SK-N-SH (cell line): ENCODE measurements around the gene UNCX. TPM values are rescaled to one million over a fixed set of nuclear protein-coding genes. Genes with fewer than 3 reads are reported as not detected.
"Not testable (repeated sequence)": the region's sequence is repeated elsewhere in the genome, so short reads cannot be mapped to it uniquely, and the experiment has no call there.

Experiments used
- CTCF ChIA-PET: fragments of 300-600, 350-600 bp; formaldehyde crosslinking; extraction: SDS; loops from one replicate; lab custom pipeline; 2021; lab: Yijun Ruan, JAX
- POLR2A ChIA-PET: fragments of 350-600 bp; sonication (Branson Sonifier 250); formaldehyde crosslinking; extraction: SDS; loops from one replicate; lab custom pipeline; 2020; ENCODE audit warnings: antibody characterized with exemption, inconsistent platforms; lab: Yijun Ruan, JAX
- DNase-seq: peaks from one replicate; pipeline ENCODE4 v3.0.0; 2012
- H2AFZ ChIP-seq: fragments of 200-600 bp; sonication (generic); 2 replicates; pipeline ENCODE4 v1.8.1; 2016; ENCODE audit warnings: antibody characterized with exemption, mild to moderate bottlenecking, low read depth
- H3F3A ChIP-seq: fragments of 200-600 bp; sonication (generic); replicated peaks from 2 replicates; pipeline ENCODE3; 2016; ENCODE audit warnings: antibody characterized with exemption, mild to moderate bottlenecking; ENCODE audit not compliant: insufficient read depth
- H3K27ac ChIP-seq, 2 experiments: fragments of 200-500 bp in 1 of 2; fragments of 200-600 bp in 1 of 2; sonication (Bioruptor generic) in 1 of 2; sonication (generic), shearing (Covaris generic) in 1 of 2; 2 replicates each; pipeline versions ENCODE4 v1.5.1 to v1.6.1; 2014 to 2016; ENCODE audit warnings: low read depth in 2 of 2, inconsistent platforms in 1 of 2, low read length in 1 of 2, mild to moderate bottlenecking in 1 of 2, mixed read lengths in 1 of 2
- H3K27me3 ChIP-seq: fragments of 200-600 bp; sonication (generic), shearing (Covaris generic); 2 replicates; pipeline ENCODE4 v1.6.1; 2016; ENCODE audit warnings: mixed run types; ENCODE audit not compliant: insufficient read depth
- H3K36me3 ChIP-seq, 2 experiments: fragments of 200-500 bp in 1 of 2; fragments of 200-600 bp in 1 of 2; sonication (Bioruptor generic) in 1 of 2; sonication (generic) in 1 of 2; replicated peaks in 1 of 2; 2 replicates each; pipeline versions ENCODE3 to v1.5.1; 2014 to 2016; ENCODE audit warnings: low read length in 1 of 2, mild to moderate bottlenecking in 1 of 2; ENCODE audit not compliant: insufficient read depth in 2 of 2, control insufficient read depth in 1 of 2
- H3K4me1 ChIP-seq, 2 experiments: fragments of 200-500 bp in 1 of 2; fragments of 200-600 bp in 1 of 2; sonication (Bioruptor generic) in 1 of 2; sonication (generic), shearing (Covaris generic) in 1 of 2; 2 replicates each; pipeline versions ENCODE4 v1.5.1 to v1.6.1; 2014 to 2016; ENCODE audit warnings: low read depth in 1 of 2, low read length in 1 of 2, mixed run types in 1 of 2; ENCODE audit not compliant: insufficient read depth in 2 of 2, control insufficient read depth in 1 of 2
- H3K4me2 ChIP-seq: fragments of 200-600 bp; sonication (generic), shearing (Covaris generic); 2 replicates; pipeline ENCODE4 v1.6.1; 2017; ENCODE audit warnings: mixed run types
- H3K4me3 ChIP-seq, 2 experiments: fragments of 200-500 bp in 1 of 2; fragments of 200-600 bp in 1 of 2; sonication (Bioruptor generic) in 1 of 2; sonication (generic), shearing (Covaris generic) in 1 of 2; 2 replicates each; pipeline versions ENCODE4 v1.5.1 to v1.8.1; 2014 to 2016; ENCODE audit warnings: low read depth in 2 of 2, inconsistent platforms in 1 of 2, low read length in 1 of 2, mild to moderate bottlenecking in 1 of 2, mixed read lengths in 1 of 2, moderate library complexity in 1 of 2
- H3K79me2 ChIP-seq: fragments of 200-600 bp; sonication (generic); 2 replicates; pipeline ENCODE4 v1.8.1; 2017; ENCODE audit warnings: mild to moderate bottlenecking; ENCODE audit not compliant: insufficient read depth
- H3K9ac ChIP-seq: fragments of 200-600 bp; sonication (generic); 2 replicates; pipeline ENCODE4 v1.6.1; 2017; ENCODE audit warnings: mixed run types
- H3K9me2 ChIP-seq: fragments of 200-600 bp; sonication (generic); 2 replicates; pipeline ENCODE4 v1.6.1; 2017; ENCODE audit warnings: mixed run types
- H3K9me3 ChIP-seq: fragments of 200-600 bp; sonication (generic); 2 replicates; pipeline ENCODE4 v1.6.1; 2017; ENCODE audit warnings: mixed run types, mild to moderate bottlenecking, moderate library complexity
- H4K20me1 ChIP-seq: fragments of 200-600 bp; sonication (generic); 2 replicates; pipeline ENCODE4 v1.6.1; 2017; ENCODE audit warnings: mild to moderate bottlenecking, mixed run types; ENCODE audit not compliant: insufficient read depth
- ELF1 ChIP-seq: IDR thresholded peaks from 2 replicates; pipeline ENCODE4 v1.4.0; 2012
- EZH2phosphoT487 ChIP-seq: fragments of 200-600 bp; sonication (generic); IDR thresholded peaks from 2 replicates; pipeline ENCODE4 v1.6.1; 2017; ENCODE audit warnings: low read depth, mixed run types, mild to moderate bottlenecking, antibody characterized with exemption, moderate library complexity, borderline replicate concordance
- FOXJ3 ChIP-seq: sonication (generic); formaldehyde crosslinking; IDR thresholded peaks from 2 replicates; pipeline ENCODE4 v1.5.1; 2020; ENCODE audit warnings: mild to moderate bottlenecking, missing genetic modification reagents
- GABPA ChIP-seq: IDR thresholded peaks from 2 replicates; pipeline ENCODE4 v1.4.0; 2012; ENCODE audit warnings: low read depth, mild to moderate bottlenecking
- NFIC ChIP-seq: IDR thresholded peaks from 2 replicates; pipeline ENCODE4 v1.4.0; 2012; ENCODE audit warnings: borderline replicate concordance
- POLR2AphosphoS5 ChIP-seq: IDR thresholded peaks from 2 replicates; pipeline ENCODE4 v1.6.1; 2012; ENCODE audit warnings: low read depth, low read length
- RFX5 ChIP-seq: IDR thresholded peaks from 2 replicates; pipeline ENCODE4 v1.6.1; 2012; ENCODE audit warnings: mild to moderate bottlenecking, improper control_type of control experiment, low read length
- RXRA ChIP-seq: IDR thresholded peaks from 2 replicates; pipeline ENCODE4 v1.4.0; 2012; ENCODE audit warnings: low read depth, mild to moderate bottlenecking, borderline replicate concordance
- SIN3A ChIP-seq: IDR thresholded peaks from 2 replicates; pipeline ENCODE4 v1.6.1; 2012; ENCODE audit warnings: low read depth, mild to moderate bottlenecking, low read length, moderate library complexity, borderline replicate concordance
- SMC3 ChIP-seq: IDR thresholded peaks from 2 replicates; pipeline ENCODE4 v1.6.1; 2012; ENCODE audit warnings: low read depth, low read length, improper control_type of control experiment
- WGBS: methylation state at CpG from one replicate; pipeline ENCODE4 v1.1.6; 2017; ENCODE audit warnings: low lambda C conversion rate; 5-methylcytosine and 5-hydroxymethylcytosine counted together
- polyA plus RNA-seq, 3 experiments: library from polyadenylated mRNA; depleted of rRNA; stranded (reverse); fragments of >200 nt; gene quantifications; 2 replicates each; pipeline ENCODE4 v1.2.3, GENCODE V29; 2012
- TF ChIP-seq, protein P1 (sequence below): IDR thresholded peaks from 2 replicates; pipeline ENCODE4 v1.4.0; 2012; ENCODE audit warnings: low read depth, borderline replicate concordance
- TF ChIP-seq, protein P2 (sequence below): IDR thresholded peaks from 2 replicates; pipeline ENCODE4; 2012

The UNCX gene
- polyA plus RNA-seq, 1 of the 3 experiments (the other 2 are of a cell fraction) = not detected

- no peak for TF ChIP-seq RFX5
- TF ChIP-seq SIN3A = no peak
- TF ChIP-seq SMC3 = no peak
These were observed 30.8 kb upstream of the UNCX start (continued) for GRCh38 chr7:1201916-1202315.

DNA sequence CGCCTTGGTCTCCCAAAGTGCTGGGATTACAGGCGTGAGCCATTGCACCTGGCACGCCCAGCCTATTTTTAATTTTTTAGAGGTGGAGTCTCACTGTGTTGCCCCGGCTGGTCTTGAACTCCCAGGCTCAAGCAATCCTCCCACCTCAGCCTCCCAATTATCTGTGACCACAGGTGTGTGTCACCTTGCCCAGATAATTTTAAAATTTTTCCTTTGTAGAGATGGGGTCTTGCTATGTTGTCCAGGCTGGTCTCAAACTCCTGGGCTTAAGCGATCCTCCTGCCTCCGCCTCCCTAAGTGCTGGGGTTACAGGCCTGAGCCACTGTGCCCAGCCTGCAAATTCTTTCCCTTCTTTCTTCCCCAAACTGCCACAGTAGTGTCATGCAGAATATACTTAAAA is 29.8 kb upstream of the UNCX start:
- H3K36me3 ChIP-seq, POLR2A ChIA-PET, H3K9me3 ChIP-seq, H2AFZ ChIP-seq, DNase-seq, H3K4me2 ChIP-seq, H3K9ac ChIP-seq, H3K27ac ChIP-seq, H3K4me3 ChIP-seq, H3K9me2 ChIP-seq, H3F3A ChIP-seq, H3K79me2 ChIP-seq, H3K4me1 ChIP-seq, H4K20me1 ChIP-seq: not testable (repeated sequence)
- CTCF ChIA-PET = interaction anchor here (0.9 to 2.5 kb wide), 2 partner anchors 8 to 24 kb away, joined by 3 to 7 read pairs; no protein-coding TSS in a partner anchor
- WGBS = 34% methylated on average over 6 of the region's 6 CpGs
- peaks cover 94% of the 10 kb centered on the region for H3K27me3 ChIP-seq

DNA sequence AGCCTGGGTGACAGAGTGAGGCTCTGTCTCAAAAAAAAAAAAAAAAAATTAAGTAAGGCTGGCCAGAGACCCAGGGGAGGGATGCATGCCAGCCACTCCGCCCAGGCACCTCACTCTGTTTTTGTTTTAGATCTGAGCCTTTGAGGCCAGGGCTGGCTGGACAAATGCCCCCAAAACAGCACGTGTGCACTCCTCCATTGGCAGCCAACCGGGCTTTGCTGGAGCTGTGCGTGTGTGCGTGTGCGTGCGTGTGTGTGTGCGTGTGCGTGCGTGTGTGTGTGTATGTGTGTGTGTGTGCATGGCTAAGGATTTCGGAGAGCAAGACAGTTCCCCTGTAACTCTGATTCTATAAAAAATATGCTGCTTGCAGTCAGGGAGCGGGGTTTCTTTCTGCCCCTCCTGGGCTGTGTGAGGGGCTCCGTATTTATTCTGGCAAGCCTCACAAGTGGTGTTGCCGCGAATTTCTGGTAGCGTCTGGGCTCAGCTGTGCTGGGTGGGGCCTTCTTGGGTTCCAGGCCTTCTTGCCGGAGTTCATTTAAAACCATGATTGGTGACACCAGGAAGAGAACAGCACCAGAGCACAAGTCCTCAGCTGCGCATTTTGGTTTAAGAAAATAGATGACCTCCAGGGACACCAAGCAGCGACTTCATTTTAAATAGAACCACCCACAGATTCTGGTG is 28.1 kb upstream of the UNCX start:
- no peaks in the 10 kb centered on the region for H3K9me3 ChIP-seq
- no peaks in the 10 kb centered on the region for H3K36me3 ChIP-seq
- H3K4me2 ChIP-seq = no peak overlapping the region
- no peak overlapping the region for H2AFZ ChIP-seq
- H3K79me2 ChIP-seq = no peaks in the 10 kb centered on the region
- TF ChIP-seq, protein P1, sequence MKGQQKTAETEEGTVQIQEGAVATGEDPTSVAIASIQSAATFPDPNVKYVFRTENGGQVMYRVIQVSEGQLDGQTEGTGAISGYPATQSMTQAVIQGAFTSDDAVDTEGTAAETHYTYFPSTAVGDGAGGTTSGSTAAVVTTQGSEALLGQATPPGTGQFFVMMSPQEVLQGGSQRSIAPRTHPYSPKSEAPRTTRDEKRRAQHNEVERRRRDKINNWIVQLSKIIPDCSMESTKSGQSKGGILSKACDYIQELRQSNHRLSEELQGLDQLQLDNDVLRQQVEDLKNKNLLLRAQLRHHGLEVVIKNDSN = no peak
- TF ChIP-seq, protein P2, sequence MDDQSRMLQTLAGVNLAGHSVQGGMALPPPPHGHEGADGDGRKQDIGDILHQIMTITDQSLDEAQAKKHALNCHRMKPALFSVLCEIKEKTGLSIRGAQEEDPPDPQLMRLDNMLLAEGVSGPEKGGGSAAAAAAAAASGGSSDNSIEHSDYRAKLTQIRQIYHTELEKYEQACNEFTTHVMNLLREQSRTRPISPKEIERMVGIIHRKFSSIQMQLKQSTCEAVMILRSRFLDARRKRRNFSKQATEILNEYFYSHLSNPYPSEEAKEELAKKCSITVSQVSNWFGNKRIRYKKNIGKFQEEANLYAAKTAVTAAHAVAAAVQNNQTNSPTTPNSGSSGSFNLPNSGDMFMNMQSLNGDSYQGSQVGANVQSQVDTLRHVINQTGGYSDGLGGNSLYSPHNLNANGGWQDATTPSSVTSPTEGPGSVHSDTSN = no peak
- TF ChIP-seq SIN3A (no peak), GABPA (no peak), NFIC (no peak), EZH2phosphoT487 (no peak), POLR2AphosphoS5 (no peak), ELF1 (no peak), FOXJ3 (no peak), RXRA (no peak)
- no peak overlapping the region for H3K27ac ChIP-seq
- ChIA-PET POLR2A (interaction anchor here (0.6 kb wide), 1 partner anchor 18 kb away, joined by 3 read pairs; no protein-coding TSS in a partner anchor), CTCF (interaction anchor here (0.8 to 2.8 kb wide), 10 partner anchors 11 to 228 kb away, joined by 3 to 14 read pairs (median 5); no protein-coding TSS in a partner anchor)
- no peak for DNase-seq
- H3K9ac ChIP-seq = no peak overlapping the region
- H4K20me1 ChIP-seq = no peaks in the 10 kb centered on the region
- WGBS = 10% methylated on average over 19 of the region's 19 CpGs
- no peak overlapping the region for H3K4me3 ChIP-seq
- H3K9me2 ChIP-seq = no peaks in the 10 kb centered on the region
- no peaks in the 10 kb centered on the region for H3F3A ChIP-seq
- peaks cover 99% of the 10 kb centered on the region for H3K27me3 ChIP-seq
- no peaks in the 10 kb centered on the region for H3K4me1 ChIP-seq

DNA sequence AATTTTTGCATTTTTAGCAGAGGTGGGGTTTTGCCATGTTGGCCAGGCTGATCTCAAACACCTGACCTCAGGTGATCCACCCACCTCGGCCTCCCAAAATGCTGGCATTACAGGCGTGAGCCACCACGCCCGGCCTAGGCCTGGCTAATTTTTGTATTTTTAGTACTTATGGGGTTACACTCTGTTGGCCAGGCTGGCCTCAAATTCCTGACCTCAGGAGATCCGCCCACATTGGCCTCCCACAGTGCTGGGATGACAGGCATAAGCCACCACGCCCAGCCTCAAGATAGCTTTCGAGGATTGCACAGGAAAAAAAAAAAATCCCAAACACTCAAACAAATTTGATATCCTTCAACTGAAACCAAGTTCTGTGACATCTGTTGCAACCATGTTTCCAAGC is 26.9 kb upstream of the UNCX start:
- ChIA-PET CTCF (interaction anchor here (0.7 to 2.8 kb wide), 8 partner anchors 12 to 227 kb away, joined by 3 to 14 read pairs (median 7); no protein-coding TSS in a partner anchor), POLR2A (interaction anchor here (0.7 kb wide), 1 partner anchor 117 kb away, joined by 3 read pairs; no protein-coding TSS in a partner anchor)
- H3K4me1 ChIP-seq, H3K79me2 ChIP-seq, H3K4me2 ChIP-seq, H3K27ac ChIP-seq, H3K36me3 ChIP-seq, DNase-seq, H3F3A ChIP-seq, H2AFZ ChIP-seq, H3K9me3 ChIP-seq, H4K20me1 ChIP-seq, H3K9me2 ChIP-seq, H3K9ac ChIP-seq, H3K4me3 ChIP-seq: not testable (repeated sequence)
- H3K27me3 ChIP-seq = peaks cover 99% of the 10 kb centered on the region
- 61% methylated on average over 7 of the region's 7 CpGs for WGBS
